NCI-H1105 (cell line): ENCODE results near the gene SF3B3.
A peak's percentile ranks its signal among the peaks of the same experiment; 100 is the strongest.

Source experiments
- DNase-seq: peaks from one replicate; lab custom pipeline; 2025; lab: John Stamatoyannopoulos, UW

Gene SF3B3

GRCh38 chr16:70523743-70524398 is at the start of gene SF3B3:
Gene SF3B3, plus strand, starts transcription at chr16:70523816. Its CDS starts 2,841 bp downstream, at chr16:70526657.
- DNase-seq = peak; percentile 60

- no peak for DNase-seq
Observed at GRCh38 chr16:70474320-70475053, 49.1 kb upstream of the SF3B3 start.

- DNase-seq = no peak
Observed at GRCh38 chr16:70475054-70475871, 48.4 kb upstream of the SF3B3 start.

GRCh38 chr16:70476272-70477020 is 47.2 kb upstream of the SF3B3 start:
- no peak for DNase-seq

GRCh38 chr16:70478169-70478568 is 45.4 kb upstream of the SF3B3 start:
- no peak for DNase-seq

GRCh38 chr16:70478912-70479341 is 44.7 kb upstream of the SF3B3 start:
- DNase-seq = no peak

- DNase-seq = no peak
Observed at GRCh38 chr16:70480127-70481105, 43.2 kb upstream of the SF3B3 start.

GRCh38 chr16:70481929-70482536 is 41.6 kb upstream of the SF3B3 start:
- DNase-seq = no peak

GRCh38 chr16:70482624-70483023 is 41.0 kb upstream of the SF3B3 start:
- no peak for DNase-seq

- no peak for DNase-seq
Observed at GRCh38 chr16:70483426-70483825, 40.2 kb upstream of the SF3B3 start.

- no peak for DNase-seq
Observed at GRCh38 chr16:70484867-70485266, 38.7 kb upstream of the SF3B3 start.

GRCh38 chr16:70490261-70490660 is 33.4 kb upstream of the SF3B3 start:
- no peak for DNase-seq

GRCh38 chr16:70493802-70494201 is 29.8 kb upstream of the SF3B3 start:
- no peak for DNase-seq

- no peak for DNase-seq
Observed at GRCh38 chr16:70494202-70494770, 29.3 kb upstream of the SF3B3 start.

- DNase-seq = no peak
Observed at GRCh38 chr16:70494777-70495176, 28.8 kb upstream of the SF3B3 start.

GRCh38 chr16:70495425-70496182 is 28.0 kb upstream of the SF3B3 start:
- DNase-seq = no peak

- no peak for DNase-seq
Observed at GRCh38 chr16:70496513-70496912, 27.1 kb upstream of the SF3B3 start.

GRCh38 chr16:70508752-70509151 is 14.9 kb upstream of the SF3B3 start:
- no peak for DNase-seq

- no peak for DNase-seq
Observed at GRCh38 chr16:70510216-70510615, 13.4 kb upstream of the SF3B3 start.
